GM12801 (cell line): ENCODE results near the gene ALG5.

Experiments used
- TF ChIP-seq, protein P1 (sequence below): IDR thresholded peaks from one replicate; pipeline ENCODE4 v1.5.1; 2011; ENCODE audit warnings: control low read depth; ENCODE audit not compliant: insufficient read length; ENCODE audit errors: extremely low read depth

ALG5 gene

DNA sequence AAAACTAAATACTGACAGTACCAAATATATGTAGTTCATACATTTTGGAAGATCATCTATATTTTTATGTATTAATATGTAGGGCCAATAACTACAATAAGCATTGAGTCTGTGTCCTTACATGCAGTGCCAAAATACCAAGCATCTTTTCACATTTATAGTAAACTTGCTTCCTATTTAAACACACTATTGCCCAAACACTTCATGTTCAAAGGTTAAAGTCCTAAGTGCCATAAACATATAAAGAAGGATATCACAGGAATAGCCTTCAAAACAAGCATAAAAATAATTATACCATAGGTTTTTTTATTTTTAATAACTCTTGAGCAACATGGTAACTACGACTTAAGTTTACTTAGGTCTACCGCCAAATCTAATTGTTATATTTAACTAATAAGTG is 28.5 kb upstream of the ALG5 start:
- TF ChIP-seq, protein P1, sequence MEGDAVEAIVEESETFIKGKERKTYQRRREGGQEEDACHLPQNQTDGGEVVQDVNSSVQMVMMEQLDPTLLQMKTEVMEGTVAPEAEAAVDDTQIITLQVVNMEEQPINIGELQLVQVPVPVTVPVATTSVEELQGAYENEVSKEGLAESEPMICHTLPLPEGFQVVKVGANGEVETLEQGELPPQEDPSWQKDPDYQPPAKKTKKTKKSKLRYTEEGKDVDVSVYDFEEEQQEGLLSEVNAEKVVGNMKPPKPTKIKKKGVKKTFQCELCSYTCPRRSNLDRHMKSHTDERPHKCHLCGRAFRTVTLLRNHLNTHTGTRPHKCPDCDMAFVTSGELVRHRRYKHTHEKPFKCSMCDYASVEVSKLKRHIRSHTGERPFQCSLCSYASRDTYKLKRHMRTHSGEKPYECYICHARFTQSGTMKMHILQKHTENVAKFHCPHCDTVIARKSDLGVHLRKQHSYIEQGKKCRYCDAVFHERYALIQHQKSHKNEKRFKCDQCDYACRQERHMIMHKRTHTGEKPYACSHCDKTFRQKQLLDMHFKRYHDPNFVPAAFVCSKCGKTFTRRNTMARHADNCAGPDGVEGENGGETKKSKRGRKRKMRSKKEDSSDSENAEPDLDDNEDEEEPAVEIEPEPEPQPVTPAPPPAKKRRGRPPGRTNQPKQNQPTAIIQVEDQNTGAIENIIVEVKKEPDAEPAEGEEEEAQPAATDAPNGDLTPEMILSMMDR = no peak

DNA sequence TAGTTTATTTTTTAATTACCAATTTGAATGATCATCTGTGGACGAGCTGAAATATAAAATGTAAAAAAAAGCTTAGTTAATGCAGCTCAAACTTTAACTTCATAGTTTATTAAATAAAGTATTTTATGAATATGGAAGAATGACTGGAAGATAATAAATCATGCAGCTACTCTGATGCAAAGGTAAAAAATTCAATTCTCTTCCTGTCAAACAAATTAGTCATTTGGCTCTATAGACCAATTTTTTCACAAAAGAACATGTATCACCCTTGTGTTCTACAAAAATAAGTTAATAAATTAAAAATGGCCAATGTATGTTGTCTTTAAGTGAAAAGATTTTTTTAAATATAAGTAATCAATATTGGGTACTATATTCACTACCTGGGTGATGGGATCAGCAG is 27.6 kb upstream of the ALG5 start:
- TF ChIP-seq, protein P1 = no peak

DNA sequence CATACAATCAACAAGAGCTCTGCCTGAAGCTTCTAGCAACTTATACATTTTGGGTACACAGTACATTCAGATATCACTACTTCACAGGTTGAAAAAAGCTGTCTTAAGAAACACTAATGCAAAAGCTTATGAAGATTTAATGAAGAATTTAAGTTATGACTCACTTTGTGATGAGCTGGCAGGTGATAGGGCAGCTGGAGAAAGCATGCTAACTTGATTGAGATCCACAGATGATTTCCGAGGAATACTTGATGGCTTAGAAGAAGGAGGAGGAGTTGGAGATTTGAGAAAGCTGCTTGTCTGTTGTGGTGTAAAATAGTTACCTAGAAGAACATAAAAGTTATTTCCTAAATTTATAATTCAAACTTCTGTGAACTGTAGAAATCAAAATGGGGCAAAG is 24.7 kb upstream of the ALG5 start:
- TF ChIP-seq, protein P1 = no peak

DNA sequence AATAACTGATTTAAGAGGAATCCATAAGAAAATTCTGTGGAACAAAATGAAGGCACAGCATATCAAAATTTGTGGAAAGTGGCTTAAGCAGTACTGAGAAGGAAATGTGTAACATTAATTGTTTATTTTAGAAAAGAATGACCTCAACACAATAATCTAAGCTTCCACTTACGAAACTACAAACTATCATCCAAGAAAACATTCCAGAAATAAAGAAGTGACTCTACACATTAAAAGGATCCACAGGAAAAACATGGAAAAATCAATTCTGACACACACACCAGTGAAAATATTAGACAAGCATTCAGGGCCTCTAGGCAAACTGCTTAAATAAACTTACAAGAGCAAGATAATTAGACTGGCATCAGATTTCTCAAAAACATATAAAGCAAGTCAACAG is 15.5 kb upstream of the ALG5 start:
- TF ChIP-seq, protein P1 = no peak

DNA sequence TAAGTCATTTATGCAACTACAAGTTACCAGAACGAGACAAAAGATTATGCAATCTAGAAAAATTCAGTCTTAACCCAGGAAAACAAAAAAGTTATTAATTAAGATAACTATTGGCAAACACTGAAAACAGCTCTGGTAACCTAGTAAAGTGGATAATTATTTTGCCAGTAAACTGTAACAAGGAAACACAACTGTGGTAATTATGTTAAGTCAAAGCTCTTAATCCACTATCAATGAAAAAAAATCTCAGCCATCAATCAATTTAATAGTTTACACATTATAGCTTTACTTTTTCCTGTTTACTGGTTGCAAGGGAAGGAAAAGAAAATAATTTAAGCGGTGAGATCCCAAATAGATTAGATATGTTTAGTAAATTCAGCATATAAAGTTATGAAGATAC is 12.6 kb upstream of the ALG5 start:
- TF ChIP-seq, protein P1 = no peak

DNA sequence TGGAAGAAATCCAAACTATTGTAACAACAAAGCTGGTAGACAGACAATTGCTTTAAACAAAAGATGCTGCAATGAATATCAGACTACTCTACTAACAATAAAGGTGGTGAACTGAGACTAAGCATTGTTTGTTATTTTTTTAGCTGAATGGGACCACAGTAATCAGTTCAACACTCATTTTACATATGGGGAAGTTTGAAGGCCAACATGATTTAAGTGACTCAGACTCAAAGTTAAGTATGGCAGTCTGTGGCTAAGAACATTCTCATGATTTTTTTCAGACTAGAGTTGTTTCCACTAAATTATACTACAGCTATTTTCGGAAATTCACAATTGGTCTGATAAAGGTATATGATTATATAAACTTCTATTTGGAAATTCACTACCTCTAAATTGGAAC is 11.9 kb upstream of the ALG5 start:
- TF ChIP-seq, protein P1 = no peak

DNA sequence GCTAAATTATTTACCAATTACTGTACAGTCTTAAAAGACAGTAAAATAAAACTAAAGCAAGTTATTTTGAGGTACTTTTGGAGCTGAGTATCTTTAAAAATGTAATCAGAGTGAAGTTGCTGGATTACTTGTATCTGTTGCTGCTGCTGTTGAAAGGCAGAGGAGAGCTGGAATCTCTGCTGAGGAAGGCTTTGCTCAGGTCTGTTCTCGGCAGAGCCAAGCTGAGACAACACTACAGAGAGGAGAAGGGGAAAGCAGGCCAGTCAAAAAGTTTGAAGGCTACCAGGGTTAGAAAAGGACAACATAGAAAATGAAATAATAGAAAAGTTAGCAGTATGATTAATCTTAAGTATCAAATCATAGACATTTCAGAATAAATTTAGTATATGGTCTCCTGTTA is 11.3 kb upstream of the ALG5 start:
- TF ChIP-seq, protein P1 = no peak

DNA sequence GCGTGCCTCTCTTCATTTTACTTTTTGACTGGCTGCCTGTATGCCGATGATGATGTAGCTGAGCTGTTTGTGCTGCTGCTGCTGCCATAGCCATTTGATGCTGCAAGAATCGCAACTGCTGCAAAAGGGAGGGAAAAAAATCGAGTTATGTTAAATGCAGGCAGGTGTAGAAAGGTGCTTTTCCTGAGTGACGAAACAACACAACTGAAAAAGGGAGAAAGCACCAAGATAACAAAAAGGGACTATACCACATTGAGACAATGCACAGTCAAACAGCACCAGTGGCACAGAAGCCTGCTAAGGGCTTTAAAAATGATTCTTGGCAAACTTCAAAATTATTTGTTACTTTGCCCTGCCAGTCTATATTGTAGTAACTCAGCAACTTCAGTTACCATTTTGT is 10.6 kb upstream of the ALG5 start:
- TF ChIP-seq, protein P1 = no peak
